ENCODE results near the gene LZTFL1.

- TF ChIP-seq CTCF (IDR thresholded peaks at IDR 0.05) (no peak), ZFX (IDR thresholded peaks at IDR 0.05; ENCODE audit: borderline replicate concordance) (no peak)
Measured at GRCh38 chr3:45795509-45795881, 46.4 kb downstream of the LZTFL1 start.

Measured in 22Rv1 (cell line).